K562 (cell line): ENCODE measurements around the gene IFT172.

Experiments used
- FOXA3 ChIP-seq, 2 experiments: fragments of 450-650 bp in 1 of 2; sonication (generic) in 1 of 2; formaldehyde crosslinking; IDR thresholded peaks in 1 of 2; conservative IDR thresholded peaks in 1 of 2; 2 replicates each; pipeline versions ENCODE4 v1.4.0 to v1.8.0; 2020 to 2022; ENCODE audit warnings: mild to moderate bottlenecking in 2 of 2, missing genetic modification reagents in 1 of 2
- HDAC6 ChIP-seq: IDR thresholded peaks from 2 replicates; pipeline ENCODE4 v1.6.1; 2012; ENCODE audit warnings: low read depth, mild to moderate bottlenecking, control low read depth, inconsistent platforms, low read length, moderate library complexity
- MTF1 ChIP-seq: fragments of 250-450 bp; sonication (Bioruptor Pico); IDR thresholded peaks from 2 replicates; pipeline ENCODE4 v1.9.0; 2021; ENCODE audit warnings: moderate library complexity, mild to moderate bottlenecking, inconsistent platforms, borderline replicate concordance
- RBM14 ChIP-seq: fragments of 200-400 bp; formaldehyde crosslinking; IDR thresholded peaks from 2 replicates; pipeline ENCODE4 v1.6.1; 2018; ENCODE audit warnings: low read depth, mild to moderate bottlenecking, low read length, moderate library complexity, borderline replicate concordance; ENCODE audit not compliant: insufficient read depth
- TEAD4 ChIP-seq, 2 experiments: sonication (generic) in 1 of 2; formaldehyde crosslinking in 1 of 2; IDR thresholded peaks; 2 replicates each; pipeline versions ENCODE4 v1.6.1 to v1.8.0; 2012 to 2022; ENCODE audit warnings: borderline replicate concordance in 1 of 2, inconsistent platforms in 1 of 2, low read length in 1 of 2, mild to moderate bottlenecking in 1 of 2, missing genetic modification reagents in 1 of 2
- XRCC5 ChIP-seq: fragments of 200-400 bp; formaldehyde crosslinking; IDR thresholded peaks from 2 replicates; pipeline ENCODE4 v1.6.1; 2017; ENCODE audit warnings: low read depth, mild to moderate bottlenecking, low read length
- ZNF347 ChIP-seq: fragments of 450-650 bp; formaldehyde crosslinking; IDR thresholded peaks from 2 replicates; pipeline ENCODE4 v1.4.0; 2020; ENCODE audit warnings: low read depth, mild to moderate bottlenecking, moderate library complexity

- TF ChIP-seq ZNF347 (CRISPR knock-in tag), result no peak
- TF ChIP-seq FOXA3 (CRISPR knock-in tag; conservative IDR thresholded peaks at IDR 0.05 in 1 of 2, IDR thresholded peaks at IDR 0.05 in 1 of 2), result no peak
- no peak for TF ChIP-seq MTF1 (CRISPR knock-in tag)
- TF ChIP-seq TEAD4 (IDR thresholded peaks at IDR 0.05; ENCODE audit: low read length), result no peak
- no peak for TF ChIP-seq TEAD4 (CRISPR knock-in tag; IDR thresholded peaks at IDR 0.05; ENCODE audit: borderline replicate concordance)
- no peak for TF ChIP-seq RBM14
- no peak for TF ChIP-seq XRCC5
- TF ChIP-seq HDAC6, result no peak
These were observed 43.9 kb downstream of the IFT172 start for GRCh38 chr2:27445615-27446014.
